HG03159 (cell line): Measurements from ENCODE around the gene LCN6.

Source experiments
- ATAC-seq: cut with Tn5 transposase; IDR thresholded peaks from one replicate; pipeline ENCODE4 v1.9.1; 2021; ENCODE audit warnings: mild to moderate bottlenecking, moderate library complexity; ENCODE audit not compliant: unreplicated experiment

Gene LCN6

DNA sequence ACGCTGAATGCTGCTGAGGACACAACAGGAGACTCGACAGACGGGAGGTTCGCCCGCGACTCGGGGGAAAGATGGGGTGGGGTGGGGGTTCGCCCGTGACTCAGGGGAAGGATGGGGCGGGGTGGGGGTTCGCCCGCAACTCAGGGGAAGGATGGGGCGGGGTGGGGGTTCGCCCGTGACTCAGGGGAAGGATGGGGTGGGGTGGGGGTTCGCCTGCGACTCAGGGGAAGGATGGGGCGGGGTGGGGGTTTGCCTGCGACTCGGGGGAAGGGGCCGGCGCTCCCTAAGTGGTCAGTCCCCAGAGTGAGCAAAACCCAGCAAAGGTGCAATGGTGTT is 2.2 kb downstream of the LCN6 start:
- ATAC-seq: no peak

DNA sequence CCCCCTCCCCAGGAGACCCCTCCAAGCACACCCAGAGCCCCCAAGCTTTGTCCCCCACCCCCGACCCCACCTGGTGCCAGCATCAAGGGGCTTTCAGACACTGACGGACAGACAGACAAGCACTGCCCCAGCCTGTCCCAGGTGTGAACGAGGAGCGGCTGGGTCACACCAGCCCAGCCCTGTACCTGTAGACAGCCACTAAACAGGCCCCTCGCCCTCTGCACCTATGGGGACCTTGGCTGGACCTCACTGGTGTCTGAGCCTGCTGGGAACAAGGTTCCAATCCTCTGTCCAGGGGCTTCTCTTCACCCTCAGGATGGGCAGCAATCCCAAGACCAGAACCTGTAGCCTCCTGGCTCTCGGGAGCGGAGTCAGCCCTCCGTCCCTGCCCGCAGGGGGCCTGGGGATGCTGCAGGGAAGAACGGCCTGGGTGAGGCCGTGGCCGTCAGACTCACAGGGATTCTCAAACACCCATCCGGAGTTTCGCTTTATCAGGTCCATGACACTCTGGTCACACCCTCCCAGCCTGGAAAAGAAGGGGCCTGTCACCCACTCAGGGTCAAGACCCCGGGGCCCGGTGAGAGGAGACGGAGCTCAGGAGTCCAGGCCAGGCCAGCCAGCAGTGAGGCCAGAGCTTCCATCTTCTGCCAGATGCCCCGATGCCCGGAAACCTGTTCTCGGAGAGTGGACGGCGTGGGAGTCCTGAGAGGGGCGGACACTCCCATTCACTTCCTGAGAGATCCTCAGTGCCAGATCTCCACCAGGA is 2.8 kb downstream of the LCN6 start:
- ATAC-seq: no peak

DNA sequence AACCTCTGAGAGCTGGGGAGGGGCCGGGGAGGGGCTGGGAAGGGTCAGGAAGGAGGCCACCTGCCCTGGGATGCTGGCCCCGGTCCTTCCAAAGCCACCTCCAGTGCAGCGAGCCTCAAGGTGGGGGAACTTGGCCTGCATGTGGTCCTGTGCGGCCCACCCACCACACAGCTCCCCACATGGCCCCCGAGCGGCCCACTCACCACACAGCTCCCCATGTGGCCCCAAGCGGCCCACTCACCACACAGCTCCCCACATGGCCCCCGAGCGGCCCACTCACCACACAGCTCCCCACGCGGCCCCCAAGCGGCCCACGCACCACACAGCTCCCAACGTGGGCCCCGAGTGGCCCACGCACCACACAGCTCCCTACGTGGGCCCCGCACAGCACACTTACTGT is 3.6 kb downstream of the LCN6 start:
- ATAC-seq: no peak

DNA sequence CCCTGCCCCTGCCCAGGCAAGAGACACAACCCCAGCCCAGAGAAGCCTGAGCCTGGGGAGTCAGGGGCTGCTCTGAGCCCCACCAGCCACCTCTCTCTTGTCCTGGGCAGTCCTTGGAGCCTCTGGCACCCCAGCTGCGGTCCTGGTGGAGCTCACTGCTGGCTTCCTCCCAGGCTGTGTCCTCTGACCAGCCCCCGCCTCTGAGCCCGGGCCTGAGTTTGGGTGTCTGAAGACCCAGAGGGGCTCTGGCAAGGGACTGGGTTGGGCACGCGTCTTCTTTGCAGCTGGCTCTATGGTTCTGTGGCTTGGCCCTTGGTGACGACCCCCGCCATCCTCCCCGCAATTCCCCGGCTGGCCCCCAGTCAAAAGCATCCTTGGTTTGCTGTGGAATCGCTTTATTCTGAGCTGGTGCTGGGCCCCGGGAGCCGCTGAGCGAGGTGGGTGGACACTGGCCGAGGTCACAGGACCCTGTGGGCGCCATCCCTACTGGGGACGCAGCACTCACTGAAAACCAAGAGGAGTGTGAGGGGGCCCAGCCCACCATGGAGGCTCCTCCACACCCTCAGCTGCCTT is 4.6 kb downstream of the LCN6 start:
- ATAC-seq: no peak

DNA sequence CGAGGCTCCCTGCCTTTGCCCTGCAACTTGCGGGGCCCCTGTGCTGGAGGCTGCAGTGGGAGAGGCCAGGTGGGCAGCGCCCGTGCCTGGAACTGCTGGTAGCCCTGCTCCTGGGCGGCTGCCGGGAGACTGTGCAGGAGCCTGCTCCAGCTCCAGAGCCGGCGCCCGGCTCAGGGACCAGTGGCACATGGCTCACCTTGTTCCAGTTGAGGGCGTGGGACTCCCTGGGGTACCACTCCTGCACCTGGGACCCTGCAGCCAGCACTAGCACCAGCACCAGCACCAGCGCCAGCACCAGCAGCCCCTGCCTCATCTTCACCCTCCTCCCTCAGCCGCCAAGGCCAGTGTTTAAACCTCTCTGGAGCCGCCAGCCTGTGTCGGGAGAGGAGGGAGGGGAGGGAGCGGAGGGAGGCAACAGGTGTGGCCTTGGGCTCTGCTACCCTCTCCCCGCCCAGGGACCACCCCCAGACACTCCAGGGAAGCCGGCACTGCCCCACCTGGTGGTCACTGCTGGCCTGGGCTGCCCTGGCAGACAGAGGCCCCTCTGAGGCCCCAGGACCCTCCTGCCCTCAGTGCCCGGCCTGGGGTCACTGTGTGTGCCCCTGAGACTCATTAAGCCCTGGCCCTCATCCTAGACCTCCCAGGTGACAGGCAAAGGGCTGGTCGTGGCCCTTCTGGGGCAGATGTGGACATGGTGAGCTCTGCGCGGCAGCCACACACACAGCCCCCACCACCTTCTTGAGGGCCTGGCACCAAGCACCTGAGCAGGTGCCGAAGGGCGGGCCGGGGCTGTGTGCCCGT is 5.5 kb downstream of the LCN6 start, which contains the start of gene LCN10:
Gene LCN10, minus strand, starts transcription at position 350 of the 801 bp plus-strand sequence. Its CDS starts 37 bp downstream, at position 313.
- no peak for ATAC-seq

DNA sequence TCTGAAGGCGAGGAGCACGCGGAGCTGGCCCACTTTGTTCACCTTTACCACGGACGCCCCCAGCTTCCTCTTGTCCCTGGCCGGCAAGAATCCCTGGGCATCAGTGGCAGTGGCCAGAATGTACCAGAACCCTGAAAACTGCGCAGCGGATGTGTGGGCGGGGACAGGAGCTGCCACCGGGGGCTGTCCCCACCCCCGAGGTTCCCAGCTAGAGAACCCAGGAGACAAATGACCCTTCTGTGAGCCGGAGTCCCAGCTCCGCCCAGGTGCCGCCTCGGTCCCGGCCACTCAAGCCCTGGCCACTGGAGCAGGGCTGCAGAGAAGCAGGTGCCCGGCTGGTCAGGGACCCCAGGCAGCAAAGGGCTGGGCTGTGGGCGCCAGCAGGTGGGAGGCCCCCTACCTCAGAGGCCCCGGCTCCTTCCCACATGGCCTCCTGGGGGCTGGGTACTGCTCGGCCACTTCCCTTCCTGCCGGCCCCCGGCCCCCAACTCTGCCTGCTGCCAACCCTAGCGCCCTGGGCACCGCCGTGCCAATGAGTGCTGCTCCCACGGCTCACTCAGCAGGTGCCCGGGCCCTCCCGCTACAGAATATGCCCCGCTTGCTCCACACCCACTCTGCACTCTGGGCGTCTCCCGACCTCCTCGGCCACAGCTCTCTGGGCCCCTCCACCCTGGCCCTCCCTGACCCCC is 6.3 kb downstream of the LCN6 start:
- ATAC-seq: no peak

DNA sequence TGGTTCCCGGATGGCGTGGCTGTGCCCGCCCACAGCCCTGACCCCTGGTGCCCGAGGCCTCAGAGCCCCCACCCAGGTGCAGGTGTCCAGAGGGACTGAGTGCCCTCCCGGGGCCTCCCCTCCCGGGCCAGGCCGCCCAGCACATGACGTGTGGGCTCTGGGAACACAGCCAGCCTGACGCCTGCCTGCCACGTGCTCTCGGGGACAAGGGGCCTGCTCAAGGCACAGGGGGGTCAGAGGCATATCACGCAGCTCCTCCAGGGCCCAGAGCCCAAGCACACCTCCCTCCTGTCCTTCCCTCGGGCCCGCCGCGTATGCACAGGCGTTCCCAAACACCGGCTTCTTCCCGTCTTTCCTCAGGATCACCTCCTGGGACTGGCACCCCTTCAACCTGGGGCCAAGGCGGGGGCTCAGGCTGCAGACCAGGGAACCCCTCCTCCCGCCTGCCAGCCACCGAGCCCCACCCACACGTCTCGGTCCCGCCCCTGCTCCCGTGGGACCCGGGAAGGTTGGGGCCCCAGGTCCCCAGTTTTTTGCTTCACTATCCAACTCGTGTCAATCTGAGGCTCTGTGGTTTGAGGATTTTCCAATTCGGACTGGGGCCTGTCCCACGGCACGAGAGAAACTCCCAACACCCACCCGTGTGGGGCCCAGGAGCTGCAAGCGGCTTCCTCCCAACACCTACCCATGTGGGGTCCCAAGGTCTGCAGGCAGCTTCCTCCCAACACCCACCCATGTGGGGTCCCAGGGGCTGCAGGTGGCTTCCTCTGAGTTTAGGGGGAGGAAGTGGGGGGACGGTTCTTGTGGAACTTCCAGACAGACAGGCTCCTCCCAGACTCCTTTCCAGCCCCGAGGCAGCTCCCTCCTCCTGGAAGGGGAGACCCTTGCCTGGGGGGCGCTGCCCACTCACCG is 7.1 kb downstream of the LCN6 start:
- ATAC-seq: no peak

DNA sequence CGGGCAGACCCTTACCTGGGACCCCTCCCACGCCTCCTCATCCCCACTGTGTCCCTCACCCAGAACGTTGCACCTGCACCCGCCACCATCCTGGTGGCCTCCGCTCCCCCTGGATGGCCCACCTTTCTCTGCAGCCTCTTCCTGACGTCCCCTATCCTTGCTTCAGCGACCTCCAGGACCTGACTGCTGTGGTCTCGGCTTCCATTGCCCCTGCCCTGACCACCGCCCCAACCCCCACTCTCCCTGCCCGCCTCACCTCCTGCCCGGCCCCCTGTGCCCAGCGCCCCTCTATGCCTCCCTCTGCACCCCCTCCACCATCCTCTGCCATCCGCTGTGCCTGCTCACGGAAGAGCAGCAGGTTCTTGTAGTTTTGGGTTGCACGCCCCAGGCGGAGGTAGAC is 7.8 kb downstream of the LCN6 start:
- no peak for ATAC-seq

DNA sequence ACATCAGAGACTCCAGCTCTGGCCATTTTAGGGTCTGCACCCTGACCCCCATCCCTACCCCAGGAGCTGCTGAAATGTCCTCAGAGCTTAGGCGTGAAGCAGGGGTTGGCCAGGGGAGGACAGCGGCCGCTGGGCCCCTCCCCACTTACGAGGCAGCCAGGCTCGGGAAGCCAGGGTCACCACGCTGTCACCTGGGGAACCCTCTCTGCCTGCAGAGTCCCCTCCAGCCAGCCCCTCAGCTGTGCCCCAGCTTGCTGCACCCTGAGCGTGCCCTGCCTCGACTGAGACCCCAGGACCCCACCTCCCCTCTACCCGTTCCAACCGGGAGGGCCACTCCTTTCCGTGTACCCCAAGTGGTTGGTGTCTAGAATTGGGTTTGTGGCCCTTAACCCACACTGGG is 8.3 kb downstream of the LCN6 start:
- no peak for ATAC-seq

DNA sequence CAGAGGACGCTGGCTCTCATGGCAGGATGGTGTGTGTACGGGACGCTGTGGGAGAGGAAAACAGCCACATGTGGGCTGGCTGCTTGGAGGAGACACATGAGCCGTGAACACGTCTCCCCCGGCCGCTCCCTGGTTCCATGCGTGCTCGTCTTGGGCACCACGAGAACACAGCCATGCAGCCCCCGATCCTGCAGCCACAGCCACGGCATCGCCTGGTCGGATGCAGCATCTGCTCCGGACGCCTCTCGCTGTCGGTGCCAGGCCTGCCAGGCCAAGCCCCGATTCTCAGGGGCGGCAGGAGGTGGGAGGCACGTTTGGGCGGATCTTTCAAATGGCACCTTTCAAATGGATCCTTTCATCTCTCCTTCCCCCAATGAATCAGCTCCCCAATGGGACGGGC is 8.8 kb downstream of the LCN6 start:
- no peak for ATAC-seq

DNA sequence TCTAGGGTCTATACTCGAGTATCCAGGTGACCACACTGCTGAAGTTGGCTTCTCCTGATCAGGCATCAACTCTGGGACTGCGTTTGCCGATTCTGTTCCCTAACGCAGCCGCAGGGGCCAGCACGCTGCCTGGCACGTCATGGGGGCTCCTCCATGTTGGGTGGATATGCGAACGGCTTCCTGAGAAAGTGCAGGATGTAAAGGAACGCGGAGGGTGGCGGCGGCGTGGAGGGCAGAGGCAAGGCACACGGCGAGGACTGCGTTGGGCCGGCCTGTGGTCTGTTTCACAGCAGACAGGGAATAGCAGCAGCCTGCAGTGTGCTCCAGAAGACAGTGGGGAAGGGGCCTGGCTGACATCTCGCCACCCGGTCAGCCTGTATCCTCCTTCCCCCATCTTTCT is 9.4 kb downstream of the LCN6 start:
- no peak for ATAC-seq

DNA sequence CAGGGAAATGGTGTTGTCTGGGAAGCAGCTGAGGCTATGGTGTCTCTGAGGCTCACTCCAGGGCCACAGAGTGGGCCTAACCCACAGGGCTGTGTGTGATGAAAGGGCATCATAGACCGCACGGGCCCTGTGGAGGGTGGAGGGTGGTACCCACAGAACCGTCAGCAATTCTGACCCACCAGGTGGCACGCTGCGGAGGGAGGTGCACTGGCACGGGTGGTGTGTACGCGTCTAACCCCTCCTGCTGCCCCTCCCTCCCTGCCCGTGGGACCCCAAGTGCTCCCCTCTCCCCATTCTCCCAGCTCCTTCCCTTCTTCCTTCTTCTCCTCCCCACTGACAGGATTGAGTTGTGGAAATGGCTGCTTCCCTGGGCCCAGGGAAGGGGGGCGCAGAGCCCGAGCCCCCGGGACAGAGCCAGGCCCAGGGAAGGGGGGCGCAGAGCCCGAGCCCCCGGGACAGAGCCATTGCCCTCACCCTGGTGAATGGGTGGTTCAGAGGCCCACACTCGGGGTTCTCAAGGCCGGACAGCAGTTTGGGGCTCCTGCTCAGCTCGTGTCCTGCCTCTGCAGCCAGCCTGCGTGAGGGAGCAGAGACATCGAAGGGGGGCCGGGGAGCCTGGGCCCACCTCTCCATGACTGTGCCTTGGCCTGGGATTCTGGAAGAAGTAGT is 12.4 kb downstream of the LCN6 start:
- ATAC-seq: no peak

DNA sequence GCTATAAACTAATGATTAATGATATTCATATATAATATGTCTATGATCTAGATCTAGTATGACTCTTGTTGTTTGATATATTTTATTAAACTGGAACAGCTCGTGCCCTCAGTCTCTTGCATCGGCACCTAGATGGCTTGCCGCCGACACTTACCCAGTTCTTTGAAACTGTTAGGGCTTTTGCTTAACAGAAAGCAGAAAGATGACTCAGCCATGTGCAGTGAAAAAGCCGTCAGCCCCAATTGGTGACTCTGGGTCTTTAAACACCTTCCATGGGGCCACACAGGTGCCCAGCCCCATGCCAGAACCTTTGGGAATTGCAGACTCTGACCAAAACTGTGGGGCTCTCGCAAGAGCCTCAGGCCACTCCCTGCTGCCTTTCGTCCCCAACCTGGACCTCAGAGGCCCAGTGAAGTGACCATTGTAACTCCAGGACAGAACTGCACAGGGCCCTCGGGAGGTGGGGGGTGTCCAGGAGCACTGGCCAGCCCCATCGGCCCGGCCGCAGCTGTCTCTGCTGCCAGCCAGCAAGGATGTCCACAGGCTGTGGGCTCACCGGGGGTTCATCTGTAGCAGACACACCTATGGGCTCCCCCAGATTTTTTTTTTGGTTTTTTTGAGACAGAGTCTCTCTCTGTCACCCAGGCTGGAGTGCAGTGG is 13.4 kb downstream of the LCN6 start:
- ATAC-seq: no peak

DNA sequence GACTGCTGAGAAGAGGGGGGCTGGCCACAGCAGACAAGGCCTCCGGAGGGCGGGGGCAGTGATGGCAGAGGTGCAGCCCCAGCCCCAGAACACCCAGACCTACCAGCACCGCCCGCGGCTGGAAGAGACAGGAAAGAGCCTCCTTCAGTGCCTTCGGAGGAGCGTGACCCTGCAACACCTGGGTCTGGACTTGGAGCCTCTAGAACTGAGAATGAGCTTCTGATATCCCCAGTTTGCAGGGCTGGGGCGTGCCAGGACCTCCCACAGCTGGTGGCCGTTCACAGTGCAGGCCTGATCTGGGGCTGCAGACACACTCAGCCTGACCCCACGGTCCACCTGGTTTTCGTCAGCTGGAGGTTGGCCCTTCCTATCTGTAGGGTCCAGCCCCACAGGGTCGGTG is 14.7 kb downstream of the LCN6 start:
- ATAC-seq: no peak

DNA sequence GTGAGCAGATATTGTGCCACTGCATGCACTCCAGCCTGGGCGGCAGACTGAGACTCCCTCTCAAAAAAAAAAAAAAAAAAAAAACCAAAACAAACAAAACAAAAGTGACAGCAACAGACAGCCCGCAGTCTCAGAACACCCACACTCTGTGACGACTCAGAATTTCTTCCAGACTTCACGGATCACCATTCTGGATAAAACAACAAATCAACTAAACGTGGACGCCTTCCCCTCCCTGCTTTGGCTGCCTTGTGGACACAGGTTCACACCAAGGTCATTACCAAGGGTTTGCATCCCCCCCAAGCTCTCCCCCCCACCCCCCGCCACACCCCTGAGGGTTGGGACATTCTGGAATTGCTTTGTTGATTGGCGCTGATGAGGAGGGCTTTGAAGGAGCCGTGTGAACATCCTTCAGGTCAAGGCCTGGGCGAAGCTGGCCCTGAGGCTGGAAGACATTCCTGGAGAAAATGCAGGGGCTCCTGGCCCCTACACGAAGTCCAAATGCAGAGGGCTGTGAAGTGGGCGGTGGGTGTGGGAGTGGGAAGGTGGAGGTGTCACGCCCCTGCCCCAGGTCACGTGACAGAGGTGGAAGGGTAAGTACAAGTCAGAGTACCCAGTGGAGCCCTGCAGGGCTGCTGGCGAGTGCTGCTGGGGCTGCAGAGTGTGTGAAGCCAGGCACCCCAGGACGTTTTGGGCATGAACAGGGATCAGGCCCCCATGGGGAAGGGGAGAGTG is 15.7 kb downstream of the LCN6 start:
- ATAC-seq: no peak

DNA sequence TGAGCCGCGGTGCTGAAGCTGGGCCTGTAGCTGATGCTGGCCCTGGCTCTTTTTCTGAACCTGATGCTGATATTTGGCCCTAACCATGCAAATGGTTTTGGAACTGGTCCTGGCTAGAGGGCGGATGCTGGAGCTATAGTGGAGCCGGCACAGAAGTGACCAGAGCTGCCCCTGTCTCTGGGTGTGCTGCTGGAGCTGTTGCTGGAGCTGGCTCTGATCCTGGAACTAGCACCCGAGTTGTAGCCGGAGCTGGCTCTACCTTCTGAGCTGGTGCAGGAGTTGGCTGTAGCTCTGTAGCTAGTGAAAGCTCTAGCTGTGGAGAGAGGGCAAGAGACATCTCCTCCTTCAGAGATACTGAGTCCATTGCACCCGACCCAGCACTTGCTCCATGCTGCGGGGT is 18.4 kb downstream of the LCN6 start:
- no peak for ATAC-seq

DNA sequence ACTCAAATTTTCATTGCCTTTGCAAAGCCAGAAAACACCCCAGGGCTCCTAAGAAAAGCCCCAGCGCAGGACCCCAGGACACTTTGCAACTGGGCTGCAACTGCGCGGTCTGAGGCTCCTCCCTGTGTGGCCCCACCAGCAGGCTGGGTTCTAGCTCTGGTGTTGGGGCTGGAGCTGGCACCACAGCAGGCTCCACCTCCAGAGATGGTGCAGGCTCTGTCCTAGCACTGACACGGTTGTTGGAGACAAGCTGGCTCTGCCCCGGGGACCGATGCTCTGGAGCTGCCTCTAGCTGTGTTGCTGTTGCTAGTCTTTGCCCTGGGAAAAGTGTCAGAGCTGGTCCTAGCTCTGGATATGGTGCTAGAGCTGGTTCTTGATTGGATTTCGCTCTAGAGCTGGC is 19.2 kb downstream of the LCN6 start:
- no peak for ATAC-seq

DNA sequence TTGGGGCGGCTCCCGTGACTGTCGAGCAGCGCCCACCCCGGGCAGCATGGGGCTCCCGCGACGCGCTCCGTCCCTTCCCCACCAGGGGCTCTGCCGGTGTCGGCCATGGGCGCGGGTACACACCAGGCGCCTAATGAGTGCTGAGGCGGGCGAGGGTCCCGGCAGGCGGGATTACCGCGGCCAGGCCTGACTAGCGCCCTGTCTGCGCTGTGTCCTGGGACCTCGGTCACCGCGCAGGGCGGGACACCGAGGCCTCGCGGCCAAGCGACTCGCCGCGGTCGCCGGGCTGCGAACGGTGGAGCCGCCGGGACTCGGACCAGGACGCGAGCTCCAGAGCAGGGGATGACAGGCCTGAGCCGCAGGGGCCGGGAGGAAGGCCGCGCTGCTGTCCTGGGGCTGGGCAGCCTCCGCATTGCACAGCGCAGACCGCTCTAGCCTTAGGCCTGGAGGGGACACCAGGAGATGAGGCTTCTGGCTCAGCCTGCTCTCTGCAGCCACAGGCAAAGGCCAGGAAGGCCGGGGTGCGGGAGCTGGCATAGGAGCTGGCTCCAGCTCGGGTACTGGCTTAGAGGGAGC is 19.7 kb downstream of the LCN6 start:
- peak; percentile 15 for ATAC-seq
